OCI-LY1 (cell line): ENCODE results near the gene SGO2.

ENCODE experiments used
- H2AFZ ChIP-seq: fragments of 200-600 bp; sonication (generic), shearing (Covaris generic); 2 replicates; pipeline ENCODE4 v1.6.0; 2014; ENCODE audit warnings: antibody characterized with exemption, mild to moderate bottlenecking, low read length
- H3F3A ChIP-seq: fragments of 200-600 bp; sonication (generic), shearing (Covaris generic); 2 replicates; pipeline ENCODE4 v1.6.0; 2014; ENCODE audit warnings: mild to moderate bottlenecking, antibody characterized with exemption, low read length, moderate library complexity; ENCODE audit not compliant: insufficient read depth
- H3K27ac ChIP-seq: fragments of 200-600 bp; sonication (generic); 2 replicates; pipeline ENCODE4 v1.5.1; 2014; ENCODE audit warnings: low read length, mixed run types, mild to moderate bottlenecking, low read depth; ENCODE audit not compliant: poor library complexity, severe bottlenecking
- H3K27me3 ChIP-seq: fragments of 200-600 bp; sonication (generic); 2 replicates; pipeline ENCODE4 v1.6.0; 2014; ENCODE audit warnings: antibody characterized with exemption, mild to moderate bottlenecking, low read length, moderate library complexity; ENCODE audit not compliant: insufficient read depth
- H3K36me3 ChIP-seq: fragments of 200-600 bp; sonication (generic); 2 replicates; pipeline ENCODE4 v1.6.1; 2014; ENCODE audit warnings: mild to moderate bottlenecking, antibody characterized with exemption, low read length, moderate library complexity, mixed read lengths; ENCODE audit not compliant: insufficient read depth
- H3K4me1 ChIP-seq: fragments of 200-600 bp; sonication (generic); 2 replicates; pipeline ENCODE4 v1.5.1; 2014; ENCODE audit warnings: mild to moderate bottlenecking, low read length, moderate library complexity; ENCODE audit not compliant: insufficient read depth, severe bottlenecking
- H3K4me2 ChIP-seq: fragments of 200-600 bp; sonication (generic), shearing (Covaris generic); 2 replicates; pipeline ENCODE4 v1.6.1; 2014; ENCODE audit warnings: low read length
- H3K4me3 ChIP-seq: fragments of 200-600 bp; sonication (generic); 2 replicates; pipeline ENCODE4 v1.5.1; 2014; ENCODE audit warnings: low read length, low read depth, mild to moderate bottlenecking, mixed read lengths; ENCODE audit not compliant: poor library complexity, severe bottlenecking
- H3K79me2 ChIP-seq: fragments of 200-600 bp; shearing (Covaris generic); 2 replicates; pipeline ENCODE4 v1.6.1; 2016; ENCODE audit warnings: mixed run types, low read length, mixed read lengths; ENCODE audit not compliant: insufficient read depth
- H3K9ac ChIP-seq: fragments of 200-600 bp; sonication (generic), shearing (Covaris generic); 2 replicates; pipeline ENCODE4 v1.6.1; 2014; ENCODE audit warnings: mild to moderate bottlenecking, low read length, mixed read lengths
- H3K9me2 ChIP-seq: fragments of 200-600 bp; sonication (generic), shearing (Covaris generic); 2 replicates; pipeline ENCODE4 v1.6.1; 2014; ENCODE audit warnings: low read depth, mild to moderate bottlenecking, low read length, mixed read lengths
- H3K9me3 ChIP-seq: fragments of 200-600 bp; shearing (Covaris generic); 2 replicates; pipeline ENCODE4 v1.6.1; 2014; ENCODE audit warnings: low read length, mixed read lengths
- H4K20me1 ChIP-seq: fragments of 200-600 bp; sonication (generic), shearing (Covaris generic); 2 replicates; pipeline ENCODE4 v1.6.0; 2016; ENCODE audit warnings: mild to moderate bottlenecking, low read length; ENCODE audit not compliant: insufficient read depth
- EZH2 ChIP-seq: fragments of 200-600 bp; sonication (generic), shearing (Covaris generic); IDR thresholded peaks from 2 replicates; pipeline ENCODE4 v1.8.0; 2017; ENCODE audit warnings: borderline replicate concordance, mixed run types, mild to moderate bottlenecking, antibody characterized with exemption, low read length, moderate library complexity, mixed read lengths
- TF ChIP-seq, protein P1 (sequence below): fragments of 200-600 bp; sonication (generic), shearing (Covaris generic); IDR thresholded peaks from 2 replicates; pipeline ENCODE4 v1.5.1; 2017; ENCODE audit warnings: mild to moderate bottlenecking, antibody characterized with exemption, low read length, moderate library complexity, mixed read lengths

Gene SGO2

DNA sequence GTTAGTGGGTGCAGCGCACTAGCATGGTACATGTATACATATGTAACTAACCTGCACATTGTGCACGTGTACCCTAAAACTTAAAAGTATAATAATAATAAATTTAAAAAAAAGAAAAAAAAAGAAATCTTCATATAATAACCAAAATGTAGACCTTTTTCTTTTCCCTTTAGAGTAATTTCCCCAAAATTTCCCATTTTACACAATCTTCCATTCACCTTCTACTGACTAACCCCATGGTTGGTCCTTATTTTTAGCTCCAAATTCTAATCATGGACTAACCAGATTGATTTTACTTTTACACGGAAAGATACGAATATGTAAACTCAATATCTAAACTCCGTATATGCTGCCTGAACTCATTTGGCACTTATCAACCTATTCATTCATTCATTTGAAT lies 23.8 kb upstream of the SGO2 start:
- Histone ChIP-seq H4K20me1 (no peaks in the 10 kb centered on the region), H3K9me3 (no peaks in the 10 kb centered on the region), H3K27me3 (no peaks in the 10 kb centered on the region), H2AFZ (no peak overlapping the region), H3K9ac (no peak overlapping the region), H3K4me3 (no peak overlapping the region), H3K9me2 (no peaks in the 10 kb centered on the region), H3K4me1 (no peaks in the 10 kb centered on the region), H3K4me2 (no peak overlapping the region), H3K79me2 (no peaks in the 10 kb centered on the region), H3F3A (no peaks in the 10 kb centered on the region; the same call in 1 of the 2 replicates), H3K36me3 (peaks cover 27% of the 10 kb centered on the region), H3K27ac (no peak overlapping the region)
- TF ChIP-seq EZH2, result no peak
- TF ChIP-seq, protein P1, sequence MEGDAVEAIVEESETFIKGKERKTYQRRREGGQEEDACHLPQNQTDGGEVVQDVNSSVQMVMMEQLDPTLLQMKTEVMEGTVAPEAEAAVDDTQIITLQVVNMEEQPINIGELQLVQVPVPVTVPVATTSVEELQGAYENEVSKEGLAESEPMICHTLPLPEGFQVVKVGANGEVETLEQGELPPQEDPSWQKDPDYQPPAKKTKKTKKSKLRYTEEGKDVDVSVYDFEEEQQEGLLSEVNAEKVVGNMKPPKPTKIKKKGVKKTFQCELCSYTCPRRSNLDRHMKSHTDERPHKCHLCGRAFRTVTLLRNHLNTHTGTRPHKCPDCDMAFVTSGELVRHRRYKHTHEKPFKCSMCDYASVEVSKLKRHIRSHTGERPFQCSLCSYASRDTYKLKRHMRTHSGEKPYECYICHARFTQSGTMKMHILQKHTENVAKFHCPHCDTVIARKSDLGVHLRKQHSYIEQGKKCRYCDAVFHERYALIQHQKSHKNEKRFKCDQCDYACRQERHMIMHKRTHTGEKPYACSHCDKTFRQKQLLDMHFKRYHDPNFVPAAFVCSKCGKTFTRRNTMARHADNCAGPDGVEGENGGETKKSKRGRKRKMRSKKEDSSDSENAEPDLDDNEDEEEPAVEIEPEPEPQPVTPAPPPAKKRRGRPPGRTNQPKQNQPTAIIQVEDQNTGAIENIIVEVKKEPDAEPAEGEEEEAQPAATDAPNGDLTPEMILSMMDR, result no peak

DNA sequence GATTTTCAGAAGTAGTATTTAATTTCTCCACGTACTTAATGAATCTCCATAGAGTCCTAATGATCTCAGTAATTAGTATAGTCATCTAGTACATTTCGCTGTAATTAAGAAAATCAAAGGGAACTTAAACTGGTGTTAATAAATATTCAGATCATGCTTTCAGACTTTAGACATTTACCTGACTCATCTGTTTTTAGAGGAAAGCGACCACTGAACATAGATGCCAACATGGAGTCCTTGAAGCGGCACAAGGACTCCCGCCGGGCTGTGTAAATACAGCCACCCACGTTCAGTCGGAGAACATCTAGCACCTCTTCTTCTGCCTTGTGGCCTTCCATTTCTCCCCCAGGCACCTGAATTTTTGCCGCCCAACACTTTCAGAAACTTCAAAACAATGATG lies 19.3 kb upstream of the SGO2 start:
- no peaks in the 10 kb centered on the region for H3K9me2 ChIP-seq
- no peaks in the 10 kb centered on the region for H3F3A ChIP-seq
- H3K27ac ChIP-seq, result no peak overlapping the region
- no peak overlapping the region for H2AFZ ChIP-seq
- H3K9ac ChIP-seq, result no peak overlapping the region
- H3K36me3 ChIP-seq, result peaks cover 17% of the 10 kb centered on the region; the same call in 1 of the 2 replicates
- peaks cover 18% of the 10 kb centered on the region for H3K4me1 ChIP-seq
- H3K4me3 ChIP-seq, result no peak overlapping the region
- H3K79me2 ChIP-seq, result no peaks in the 10 kb centered on the region
- H3K9me3 ChIP-seq, result no peaks in the 10 kb centered on the region
- no peaks in the 10 kb centered on the region for H4K20me1 ChIP-seq
- TF ChIP-seq, protein P1, result no peak
- no peak for TF ChIP-seq EZH2
- no peaks in the 10 kb centered on the region for H3K27me3 ChIP-seq
- no peak overlapping the region for H3K4me2 ChIP-seq

DNA sequence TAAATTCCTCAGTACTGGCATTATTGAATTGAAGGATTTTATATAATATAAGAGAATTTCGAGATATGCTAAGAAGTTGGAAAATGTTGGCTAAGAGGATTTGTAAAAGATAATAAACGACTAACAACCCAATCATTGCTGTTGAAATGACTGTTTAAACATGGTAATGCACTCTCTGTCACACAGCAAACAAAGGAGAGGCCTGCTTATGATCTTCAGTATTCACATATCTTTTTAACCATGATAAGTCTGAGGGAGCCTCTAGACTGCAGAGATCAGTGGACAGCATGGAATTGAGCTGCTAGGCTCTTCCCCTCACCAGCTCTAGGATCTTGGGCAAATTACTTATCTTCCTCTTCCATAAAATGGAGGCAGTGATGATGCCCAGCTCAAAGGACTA lies 18.8 kb upstream of the SGO2 start:
- Histone ChIP-seq H3K9me2 (no peaks in the 10 kb centered on the region), H3K27me3 (no peaks in the 10 kb centered on the region), H4K20me1 (no peaks in the 10 kb centered on the region), H2AFZ (no peak overlapping the region), H3K79me2 (no peaks in the 10 kb centered on the region), H3F3A (no peaks in the 10 kb centered on the region), H3K9me3 (no peaks in the 10 kb centered on the region), H3K4me2 (no peak overlapping the region), H3K27ac (no peak overlapping the region), H3K36me3 (peaks cover 17% of the 10 kb centered on the region; the same call in 1 of the 2 replicates), H3K9ac (no peak overlapping the region), H3K4me3 (no peak overlapping the region), H3K4me1 (peaks cover 18% of the 10 kb centered on the region)
- TF ChIP-seq EZH2, result no peak
- TF ChIP-seq, protein P1, result no peak
